Central memory CD4-positive, alpha-beta T cell (primary cell): ENCODE data around the gene NCK2.
"Not testable (repeated sequence)": the region's sequence is repeated elsewhere in the genome, so short reads cannot be mapped to it uniquely, and the experiment has no call there.

Experiments used
- DNase-seq: peaks from one replicate; pipeline ENCODE4 v3.0.0; 2022

The NCK2 gene

DNA sequence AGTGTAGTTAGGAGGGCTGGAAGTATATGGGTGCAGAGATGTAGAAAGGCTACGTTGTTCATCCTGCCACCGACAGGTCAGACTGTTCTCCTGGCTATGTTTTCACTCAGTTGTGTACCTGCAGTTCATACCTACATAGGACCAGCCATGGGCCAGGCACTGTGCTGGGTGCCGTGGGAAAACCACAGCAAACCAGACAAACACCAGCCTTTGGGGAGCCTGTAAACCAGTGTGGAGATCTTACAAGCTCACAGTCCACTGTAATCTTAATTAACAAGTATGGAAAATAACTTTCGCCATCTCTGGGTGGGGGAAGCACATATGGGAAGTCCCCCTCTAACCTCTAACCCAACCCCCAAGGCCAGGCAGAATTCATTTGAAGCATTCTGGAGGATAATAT is 12.7 kb downstream of the NCK2 start:
- no peak for DNase-seq

DNA sequence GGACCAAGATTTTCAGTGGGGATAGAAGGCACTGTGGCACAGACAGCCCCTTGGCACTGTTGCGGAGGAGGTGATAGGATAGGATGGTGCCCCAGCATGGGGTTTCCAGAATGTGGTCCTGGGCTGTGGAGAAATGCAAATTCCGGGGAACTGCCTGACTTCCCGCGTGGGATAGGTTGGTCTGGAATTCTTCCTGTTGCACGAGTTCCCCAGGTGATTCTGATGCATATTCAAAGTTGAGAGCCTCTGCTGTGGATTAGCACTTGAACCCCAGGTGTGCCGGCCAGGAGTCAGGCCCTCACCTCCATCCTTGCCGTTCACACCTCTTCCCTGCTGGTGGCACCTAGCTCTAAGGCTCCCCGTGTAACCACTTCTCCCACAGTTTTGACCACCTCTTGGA is 15.5 kb downstream of the NCK2 start:
- no peak for DNase-seq

GRCh38 chr2:105760639-105761337 is 16.1 kb downstream of the NCK2 start:
- no peak for DNase-seq

- no peak for DNase-seq
These were observed 17.3 kb downstream of the NCK2 start for GRCh38 chr2:105761931-105762515.

DNA sequence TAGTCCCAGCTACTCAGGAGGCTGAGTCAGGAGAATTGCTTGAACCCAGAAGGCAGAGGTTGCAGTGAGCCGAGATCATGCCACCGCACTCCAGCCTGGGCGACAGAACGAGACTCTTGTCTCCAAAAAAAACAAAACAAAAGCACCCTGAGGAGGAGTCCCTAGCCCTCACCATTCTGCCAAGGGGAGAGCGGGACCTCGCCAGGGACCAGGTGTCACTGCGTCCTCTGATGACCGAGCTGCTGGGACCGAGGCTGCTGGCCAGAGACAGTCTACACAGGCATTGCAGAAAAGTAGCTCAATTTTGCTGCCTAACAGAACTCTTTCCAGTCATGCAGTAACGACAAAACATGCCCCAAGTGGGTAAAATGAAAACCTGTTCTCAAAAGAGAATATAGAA is 18.4 kb downstream of the NCK2 start:
- no peak for DNase-seq

DNA sequence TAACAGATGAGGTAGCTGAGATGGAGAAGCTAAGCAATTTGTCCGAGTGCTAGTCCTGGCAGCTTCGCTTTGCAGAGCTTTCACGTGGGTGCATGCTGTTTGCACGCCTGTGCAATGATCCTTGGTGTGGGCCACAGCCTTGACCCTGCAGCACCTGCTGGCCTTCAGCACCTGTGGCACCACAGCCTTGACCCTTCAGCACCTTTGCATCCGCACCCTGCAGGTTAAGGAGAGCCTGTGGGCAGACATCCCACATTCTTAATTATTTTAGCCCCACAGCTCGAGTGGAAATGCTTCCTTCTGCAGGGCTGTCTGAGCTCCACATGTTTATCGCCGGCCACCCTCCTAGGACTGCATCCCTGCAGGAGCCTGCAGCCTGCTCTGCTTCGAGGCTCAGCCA is 19.3 kb downstream of the NCK2 start:
- no peak for DNase-seq

DNA sequence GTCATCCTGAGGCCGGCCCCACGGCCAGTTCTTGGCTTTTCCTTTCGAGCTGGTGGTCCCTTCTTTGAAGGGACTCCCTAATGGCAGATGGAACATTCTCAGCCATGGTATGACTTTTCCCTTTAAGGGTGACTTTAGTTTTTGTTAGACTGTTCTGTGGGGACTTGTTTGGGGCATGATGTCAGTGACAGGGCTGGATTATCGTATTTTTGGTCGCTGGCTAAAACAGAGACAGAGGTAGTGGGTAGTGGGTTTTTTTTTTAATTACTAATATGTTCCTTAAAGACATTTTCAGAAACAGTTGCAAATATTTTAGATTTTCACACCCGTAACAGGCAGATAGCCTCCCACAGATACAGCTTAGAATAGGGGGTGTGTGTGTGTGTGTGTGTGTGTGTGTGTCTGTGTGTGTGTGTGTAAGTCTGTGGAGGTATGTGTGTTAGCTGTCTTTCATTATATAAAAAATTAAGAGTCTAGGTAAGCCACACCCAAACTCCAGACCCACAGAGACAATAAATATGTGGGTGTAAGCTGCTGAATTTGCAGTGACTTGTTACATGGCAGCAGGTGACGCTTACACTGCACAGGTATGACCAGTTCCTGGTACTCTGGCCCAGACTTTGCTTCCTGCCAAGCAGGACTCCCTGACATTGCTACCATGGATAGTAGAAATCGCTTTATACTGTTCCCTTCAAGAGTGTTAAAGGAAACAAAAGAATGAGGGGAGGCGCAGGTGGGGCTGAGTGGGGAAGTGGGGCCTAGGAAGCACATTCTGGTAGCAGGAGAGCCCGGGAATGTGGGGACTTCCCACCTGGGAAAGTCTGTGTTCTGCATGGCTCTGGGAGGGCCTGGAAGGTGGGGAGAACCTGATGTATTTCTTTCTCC is 20.9 kb downstream of the NCK2 start:
- DNase-seq, result no peak

DNA sequence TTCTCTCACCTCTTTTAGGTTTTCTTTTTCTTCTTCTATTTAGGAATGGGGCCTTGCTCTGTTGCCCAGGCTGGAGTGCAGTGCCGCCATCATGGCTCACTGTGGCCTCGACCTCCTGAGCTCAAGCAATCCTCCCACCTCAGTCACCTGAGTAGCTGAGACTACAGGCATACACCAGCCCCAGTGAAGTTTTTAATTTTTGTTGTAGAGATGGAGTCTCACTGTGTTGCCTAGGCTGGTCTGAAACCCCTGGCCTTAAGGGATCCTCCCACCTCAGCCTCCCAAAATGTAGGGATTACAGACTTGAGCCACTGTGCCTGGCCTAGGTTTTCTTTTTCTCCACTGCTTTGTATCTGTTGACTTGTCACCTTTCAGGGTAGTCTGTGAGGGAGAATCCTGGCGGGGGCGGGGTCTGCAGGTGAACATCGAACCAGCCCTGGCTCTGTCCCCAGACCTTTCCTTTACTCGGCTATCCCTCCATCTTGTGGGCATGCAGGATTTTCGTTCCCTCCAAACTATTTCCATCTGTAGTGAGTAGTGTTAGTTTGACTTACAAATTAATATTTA is 21.7 kb downstream of the NCK2 start:
- no peak for DNase-seq

GRCh38 chr2:105768176-105768575 is 23.5 kb downstream of the NCK2 start:
- no peak for DNase-seq

DNA sequence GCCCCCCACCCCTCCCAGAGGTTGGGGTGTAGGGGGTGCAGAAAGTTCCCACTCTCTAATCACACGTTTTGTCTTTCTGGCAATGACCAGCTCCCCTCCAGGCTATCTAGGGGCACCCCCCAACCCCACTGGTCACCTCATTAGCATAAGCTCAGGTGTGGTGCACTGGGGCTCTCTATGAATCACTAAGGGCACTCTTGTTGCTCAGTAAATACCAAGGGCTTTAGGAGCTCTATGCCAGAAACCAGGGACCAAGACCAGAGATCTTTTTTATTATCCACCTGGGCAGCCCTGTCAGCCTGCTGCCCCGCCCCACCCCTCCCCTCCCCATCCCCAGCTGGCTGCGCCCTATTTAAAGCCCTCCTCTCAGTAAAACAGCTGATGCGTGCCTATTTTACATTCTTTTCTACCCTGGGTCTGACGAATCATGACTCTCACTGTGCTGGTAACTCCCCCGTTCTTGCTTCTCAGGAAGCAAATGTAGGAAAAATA is 24.3 kb downstream of the NCK2 start:
- no peak for DNase-seq

DNA sequence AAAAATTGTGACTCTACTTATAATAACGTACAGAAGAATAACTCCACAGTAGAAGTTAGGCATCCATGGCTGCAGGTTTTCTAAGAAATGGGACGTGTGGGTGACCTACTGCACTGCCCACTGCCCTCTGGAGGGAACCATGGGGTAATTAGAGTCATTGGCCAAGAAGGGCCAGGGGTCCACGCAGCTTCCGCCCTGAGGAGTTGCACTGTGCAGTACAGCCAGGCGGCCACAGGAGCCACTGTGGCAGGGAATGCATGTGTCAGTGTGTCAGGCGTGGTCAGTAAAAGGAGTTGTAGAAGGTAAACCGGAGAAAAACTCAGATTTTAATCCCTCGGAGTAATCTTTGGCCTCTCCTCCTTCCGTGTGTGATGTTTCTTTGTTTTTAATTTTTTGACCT is 24.8 kb downstream of the NCK2 start:
- no peak for DNase-seq

GRCh38 chr2:105770149-105770548 is 25.4 kb downstream of the NCK2 start:
- DNase-seq, result peak; percentile 44

GRCh38 chr2:105771291-105771690 is 26.6 kb downstream of the NCK2 start:
- DNase-seq, result not testable (repeated sequence)

- DNase-seq, result no peak
These were observed 27.1 kb downstream of the NCK2 start for GRCh38 chr2:105771836-105772235.

- DNase-seq, result no peak
These were observed 27.6 kb downstream of the NCK2 start for GRCh38 chr2:105772362-105772761.

- no peak for DNase-seq
These were observed 28.9 kb downstream of the NCK2 start for GRCh38 chr2:105773568-105773967.

GRCh38 chr2:105774781-105775337 is 30.1 kb downstream of the NCK2 start:
- no peak for DNase-seq

GRCh38 chr2:105775809-105776559 is 31.3 kb downstream of the NCK2 start:
- peak; percentile 45 for DNase-seq

GRCh38 chr2:105776560-105776928 is 31.8 kb downstream of the NCK2 start:
- no peak for DNase-seq

DNA sequence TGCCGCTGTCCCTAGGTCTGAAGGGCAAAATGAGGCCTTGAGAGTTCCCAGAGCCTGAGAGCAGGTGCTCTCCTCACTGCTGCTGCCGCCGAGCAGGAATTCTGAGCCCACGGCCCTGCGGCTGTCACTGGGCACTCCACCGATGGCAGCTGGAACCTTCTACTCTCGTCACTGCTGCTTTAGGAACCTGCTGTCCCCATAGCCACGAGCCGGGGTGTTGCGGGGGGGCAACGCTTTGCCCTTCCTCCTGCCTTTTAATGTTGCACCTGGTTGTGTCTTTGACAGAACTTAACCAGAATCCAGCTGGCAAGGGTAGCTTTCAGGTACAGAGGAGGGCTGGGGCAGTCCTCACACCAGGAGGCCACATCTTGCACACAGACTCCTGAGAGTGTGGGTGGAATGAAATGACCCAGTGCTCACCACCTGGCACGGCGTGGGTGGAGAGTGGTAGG is 32.3 kb downstream of the NCK2 start:
- DNase-seq, result no peak

GRCh38 chr2:105777506-105778055 is 32.9 kb downstream of the NCK2 start:
- no peak for DNase-seq

- DNase-seq, result no peak
These were observed 33.4 kb downstream of the NCK2 start for GRCh38 chr2:105778080-105778607.
